B cell (primary cell): ENCODE results near the gene SASS6.

Source experiments
- EZH2 ChIP-seq: IDR thresholded peaks from 2 replicates; pipeline ENCODE4 v1.6.1; 2012; ENCODE audit warnings: borderline replicate concordance, low read depth, mild to moderate bottlenecking, moderate library complexity, low read length; ENCODE audit not compliant: insufficient read depth, poor library complexity, severe bottlenecking
- TF ChIP-seq, protein P1 (sequence below): fragments of 200-600 bp; IDR thresholded peaks from one replicate; pipeline ENCODE4 v1.8.0; 2022; ENCODE audit warnings: antibody characterized with exemption, mild to moderate bottlenecking

DNA sequence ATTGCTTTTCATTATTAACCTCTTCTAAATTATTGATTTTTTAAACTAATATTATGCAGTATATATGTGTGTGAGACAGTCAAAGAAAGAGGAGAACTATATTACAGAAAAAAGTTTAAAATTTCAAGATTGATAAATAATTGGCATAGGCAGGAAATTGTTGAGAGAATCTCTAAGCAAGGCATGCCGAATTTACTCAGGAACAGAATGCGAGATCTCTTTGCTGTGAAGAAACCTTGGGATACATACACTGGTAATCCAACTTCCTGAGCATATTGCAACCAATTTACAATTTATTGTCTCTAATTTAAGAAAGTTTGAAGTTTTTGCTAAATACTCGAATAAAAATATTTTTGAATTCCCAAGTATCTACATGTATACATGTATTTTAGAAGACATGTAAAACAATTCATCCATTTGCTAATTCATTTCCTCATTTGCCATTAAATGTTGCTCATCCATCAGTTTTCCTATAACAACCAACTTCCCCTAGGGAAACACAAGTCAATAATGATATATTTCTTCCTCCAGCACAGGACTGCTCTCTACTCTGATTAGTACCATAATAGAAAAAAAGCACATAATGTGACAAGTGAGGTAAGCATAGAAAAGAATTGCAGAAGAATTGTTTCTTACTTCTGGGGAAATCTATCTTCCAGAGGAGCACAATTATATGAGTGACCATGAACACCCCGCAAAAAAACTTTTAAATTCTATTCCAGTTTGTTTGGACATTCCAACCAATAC is 44.7 kb upstream of the SASS6 start:
- TF ChIP-seq EZH2 = no peak
- TF ChIP-seq, protein P1, sequence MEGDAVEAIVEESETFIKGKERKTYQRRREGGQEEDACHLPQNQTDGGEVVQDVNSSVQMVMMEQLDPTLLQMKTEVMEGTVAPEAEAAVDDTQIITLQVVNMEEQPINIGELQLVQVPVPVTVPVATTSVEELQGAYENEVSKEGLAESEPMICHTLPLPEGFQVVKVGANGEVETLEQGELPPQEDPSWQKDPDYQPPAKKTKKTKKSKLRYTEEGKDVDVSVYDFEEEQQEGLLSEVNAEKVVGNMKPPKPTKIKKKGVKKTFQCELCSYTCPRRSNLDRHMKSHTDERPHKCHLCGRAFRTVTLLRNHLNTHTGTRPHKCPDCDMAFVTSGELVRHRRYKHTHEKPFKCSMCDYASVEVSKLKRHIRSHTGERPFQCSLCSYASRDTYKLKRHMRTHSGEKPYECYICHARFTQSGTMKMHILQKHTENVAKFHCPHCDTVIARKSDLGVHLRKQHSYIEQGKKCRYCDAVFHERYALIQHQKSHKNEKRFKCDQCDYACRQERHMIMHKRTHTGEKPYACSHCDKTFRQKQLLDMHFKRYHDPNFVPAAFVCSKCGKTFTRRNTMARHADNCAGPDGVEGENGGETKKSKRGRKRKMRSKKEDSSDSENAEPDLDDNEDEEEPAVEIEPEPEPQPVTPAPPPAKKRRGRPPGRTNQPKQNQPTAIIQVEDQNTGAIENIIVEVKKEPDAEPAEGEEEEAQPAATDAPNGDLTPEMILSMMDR = no peak
